GM12878 (cell line): ENCODE results near the gene RCOR1. TPM values are rescaled to one million over a fixed set of nuclear protein-coding genes. Genes with fewer than 3 reads are reported as not detected.

ENCODE experiments used
- ATAC-seq: fragments of 200-7000 bp; cut with Tn5 transposase; 3 replicates; pipeline ENCODE4 v1.9.1; 2020; ENCODE audit warnings: mild to moderate bottlenecking, moderate library complexity
- BruUV-seq: library from RNA; stranded (reverse); fragments of 400-500 nt; replicated peaks from 2 replicates; lab custom pipeline; 2021; lab: Mats Ljungman, UMichigan
- CTCF ChIA-PET: fragments of 300-600 bp; sonication (Branson Sonifier 250); formaldehyde crosslinking; extraction: SDS; loops from one replicate; lab custom pipeline; 2021; ENCODE audit warnings: inconsistent platforms; lab: Yijun Ruan, JAX
- POLR2A ChIA-PET: fragments of 350-600 bp; formaldehyde crosslinking; extraction: SDS; loops from one replicate; lab custom pipeline; 2021; ENCODE audit warnings: inconsistent platforms; lab: Charles Lee
- RAD21 ChIA-PET: fragments of 300-600 bp; sonication (Branson Sonifier 250); formaldehyde crosslinking; loops from one replicate; lab custom pipeline; 2023; ENCODE audit warnings: antibody characterized with exemption; ENCODE audit not compliant: unreplicated experiment; lab: Charles Lee
- SMC1A ChIA-PET: fragments of 300-600 bp; sonication (Branson Sonifier 250); formaldehyde crosslinking; loops from one replicate; lab custom pipeline; 2023; ENCODE audit not compliant: unreplicated experiment, uncharacterized antibody; lab: Charles Lee
- DNase-seq: peaks from one replicate; pipeline ENCODE4 v3.0.0-alpha.2; 2011; ENCODE audit warnings: low read depth, low spot score
- FAIRE-seq: peaks from 3 replicates; lab custom pipeline; 2011; peaks lifted over from hg19 to GRCh38; lab: Jason Lieb, UNC
- H2AFZ ChIP-seq: 2 replicates; pipeline ENCODE4 v1.6.0; 2011; ENCODE audit warnings: low read depth, low read length, control low read depth; ENCODE audit not compliant: control insufficient read depth
- H3K27ac ChIP-seq: 2 replicates; pipeline ENCODE4 v1.5.1; 2011; ENCODE audit warnings: control low read depth; ENCODE audit not compliant: control insufficient read depth, insufficient read depth
- H3K27me3 ChIP-seq, 2 experiments: replicated peaks in 1 of 2; 2 replicates each; pipeline versions ENCODE4 v1.6.0 to v1.6.1; 2011; ENCODE audit warnings: low read length in 1 of 2; ENCODE audit not compliant: control insufficient read depth in 2 of 2, insufficient read depth in 2 of 2
- H3K36me3 ChIP-seq, 2 experiments: 2 replicates each; pipeline ENCODE4 v1.5.1; 2011; ENCODE audit warnings: low read length in 1 of 2; ENCODE audit not compliant: control insufficient read depth in 2 of 2, insufficient read depth in 2 of 2
- H3K4me1 ChIP-seq: 2 replicates; pipeline ENCODE4 v1.6.1; 2011; ENCODE audit warnings: mild to moderate bottlenecking, low read length, moderate library complexity, mixed read lengths; ENCODE audit not compliant: control insufficient read depth, insufficient read depth
- H3K4me2 ChIP-seq: 2 replicates; pipeline ENCODE4 v1.6.0; 2011; ENCODE audit warnings: control low read depth; ENCODE audit not compliant: control insufficient read depth, insufficient read depth
- H3K4me3 ChIP-seq: fragments of 200-600 bp; sonication (generic); 2 replicates; pipeline ENCODE4 v1.5.1; 2016
- H3K79me2 ChIP-seq: 2 replicates; pipeline ENCODE4 v1.6.0; 2011; ENCODE audit warnings: low read length; ENCODE audit not compliant: control insufficient read depth, insufficient read depth
- H3K9ac ChIP-seq: 2 replicates; pipeline ENCODE4 v1.8.0; 2011; ENCODE audit warnings: low read length, control low read depth, mixed read lengths; ENCODE audit not compliant: control insufficient read depth, insufficient read depth
- H3K9me3 ChIP-seq: replicated peaks from 3 replicates; pipeline ENCODE4 v1.5.1; 2011; ENCODE audit warnings: mild to moderate bottlenecking, low read length; ENCODE audit not compliant: control insufficient read depth, insufficient read depth
- H4K20me1 ChIP-seq: 2 replicates; pipeline ENCODE4 v1.6.0; 2011; ENCODE audit not compliant: control insufficient read depth, insufficient read depth
- BHLHE40 ChIP-seq, 2 experiments: fragments of 450-650 bp in 1 of 2; IDR thresholded peaks; 2 replicates each; pipeline ENCODE4 v1.6.1; 2011 to 2017; ENCODE audit warnings: low read depth in 2 of 2, borderline replicate concordance in 1 of 2, improper control_type of control experiment in 1 of 2, low read length in 1 of 2, mild to moderate bottlenecking in 1 of 2
- CHD2 ChIP-seq: IDR thresholded peaks from 2 replicates; pipeline ENCODE4 v1.6.1; 2011; ENCODE audit warnings: low read depth, low read length, improper control_type of control experiment, borderline replicate concordance
- IKZF1 ChIP-seq: fragments of 450-650 bp; conservative IDR thresholded peaks from 2 replicates; pipeline ENCODE4 v1.6.1; 2017; ENCODE audit warnings: antibody characterized with exemption, mild to moderate bottlenecking
- IKZF2 ChIP-seq, 2 experiments: fragments of 450-650 bp; IDR thresholded peaks; 2 replicates each; pipeline ENCODE4 v1.6.1; 2017; ENCODE audit warnings: mild to moderate bottlenecking in 2 of 2, moderate library complexity in 2 of 2
- LARP7 ChIP-seq: fragments of 450-650 bp; IDR thresholded peaks from 2 replicates; pipeline ENCODE4 v1.6.1; 2017; ENCODE audit warnings: mild to moderate bottlenecking
- MXI1 ChIP-seq: fragments of 150-350 bp; IDR thresholded peaks from 2 replicates; pipeline ENCODE4 v1.6.1; 2011; ENCODE audit warnings: low read depth, mild to moderate bottlenecking, inconsistent platforms, low read length, improper control_type of control experiment
- RFX5 ChIP-seq: IDR thresholded peaks from 2 replicates; pipeline ENCODE4 v1.6.1; 2011; ENCODE audit warnings: low read depth, low read length, improper control_type of control experiment
- SIN3A ChIP-seq: IDR thresholded peaks from 2 replicates; pipeline ENCODE4 v1.6.1; 2012; ENCODE audit warnings: low read depth, low read length, improper control_type of control experiment
- SREBF1 ChIP-seq: IDR thresholded peaks from 2 replicates; pipeline ENCODE4 v1.6.1; 2012; ENCODE audit warnings: mild to moderate bottlenecking, low read length
- ZBTB11 ChIP-seq: fragments of 450-650 bp; formaldehyde crosslinking; IDR thresholded peaks from 2 replicates; pipeline ENCODE4 v1.5.0; 2022; ENCODE audit warnings: mild to moderate bottlenecking, missing genetic modification characterization
- ZZZ3 ChIP-seq: IDR thresholded peaks from 2 replicates; pipeline ENCODE4 v1.6.1; 2011; ENCODE audit warnings: low read depth; ENCODE audit not compliant: control insufficient read depth, insufficient read length
- WGBS: methylation state at CpG from one replicate; pipeline ENCODE4 v1.1.6; 2016; ENCODE audit warnings: low lambda C conversion rate; ENCODE audit not compliant: insufficient replicate concordance, insufficient coverage; ENCODE audit errors: missing lambda C conversion rate; 5-methylcytosine and 5-hydroxymethylcytosine counted together
- in situ Hi-C: fragments of 300-500 bp; cut with MboI; formaldehyde crosslinking; loops from 9 replicates; pipeline ENCODE4 v1.14.3; 2018; ENCODE audit warnings: mixed read lengths
- intact Hi-C: fragments of 100-400 bp; cut with micrococcal nuclease; formaldehyde crosslinking; loops from one replicate; pipeline ENCODE4 v1.14.2; 2022; ENCODE audit not compliant: unreplicated experiment
- polyA plus RNA-seq, 11 experiments: library from polyadenylated mRNA; depleted of rRNA in 4 of 11; unstranded in 6 of 11; stranded (reverse) in 5 of 11; fragments of >200 nt; fragmentation: Nextera tagmentation in 4 of 11; fragmentation: Illumina TruSeq in 1 of 11; extraction: Ambion mirVana in 4 of 11; extraction: Trizol in 1 of 11; gene quantifications; 1 replicate in 1 of 11; 2 replicates in 10 of 11; pipeline versions ENCODE4 v1.2.1 to v1.2.3, GENCODE V29; 2011 to 2016; ENCODE audit warnings: inconsistent platforms in 2 of 11, missing spikeins in 2 of 11, low read depth in 1 of 11
- total RNA-seq, 4 experiments: library from RNA; depleted of rRNA in 3 of 4; stranded (reverse); fragments of >200 nt in 3 of 4; fragmentation: Illumina TruSeq in 1 of 4; extraction: Trizol in 1 of 4; gene quantifications; 2 replicates each; pipeline versions ENCODE4 v1.2.1 to v1.2.3, GENCODE V29; 2013 to 2021
- TF ChIP-seq, protein P1 (sequence below): fragments of 450-650 bp; formaldehyde crosslinking; IDR thresholded peaks from 2 replicates; pipeline ENCODE4 v1.4.0; 2022; ENCODE audit warnings: mild to moderate bottlenecking, moderate library complexity
- TF ChIP-seq, protein P2 (sequence below): fragments of 450-650 bp; IDR thresholded peaks from 2 replicates; pipeline ENCODE4 v1.6.1; 2016; ENCODE audit warnings: mild to moderate bottlenecking

RCOR1 gene
- total and polyA plus RNA-seq, 10 of the 15 experiments (the other 5 are each of a cell fraction or from before 2014, with no cell fraction given), result 1.6 to 12.2 (median 4.4) TPM

- DNase-seq (no peak), ATAC-seq (peak; percentile 45), FAIRE-seq (no peak)
- Histone ChIP-seq H2AFZ (no peak overlapping the region), H3K27me3 (no peaks in the 10 kb centered on the region), H3K9me3 (peaks cover 3% of the 10 kb centered on the region; the same call in 2 of the 3 replicates), H3K9ac (no peak overlapping the region), H4K20me1 (no peaks in the 10 kb centered on the region), H3K27ac (peak overlapping the region; percentile 29; the same call in 1 of the 2 replicates), H3K4me1 (peaks cover 42% of the 10 kb centered on the region), H3K36me3 (no peaks in the 10 kb centered on the region), H3K79me2 (no peaks in the 10 kb centered on the region), H3K4me3 (no peak overlapping the region), H3K4me2 (no peak overlapping the region)
- in situ Hi-C loops (no loop called here), intact Hi-C loops (loop anchor here (5.0 kb wide), 1 partner anchor 153 kb away; no protein-coding TSS in a partner anchor)
- CTCF ChIA-PET, result interaction anchor here (0.8 to 4.1 kb wide), 8 partner anchors 13 to 166 kb away, joined by 3 to 47 read pairs (median 4); no protein-coding TSS in a partner anchor
- TF ChIP-seq, protein P1, sequence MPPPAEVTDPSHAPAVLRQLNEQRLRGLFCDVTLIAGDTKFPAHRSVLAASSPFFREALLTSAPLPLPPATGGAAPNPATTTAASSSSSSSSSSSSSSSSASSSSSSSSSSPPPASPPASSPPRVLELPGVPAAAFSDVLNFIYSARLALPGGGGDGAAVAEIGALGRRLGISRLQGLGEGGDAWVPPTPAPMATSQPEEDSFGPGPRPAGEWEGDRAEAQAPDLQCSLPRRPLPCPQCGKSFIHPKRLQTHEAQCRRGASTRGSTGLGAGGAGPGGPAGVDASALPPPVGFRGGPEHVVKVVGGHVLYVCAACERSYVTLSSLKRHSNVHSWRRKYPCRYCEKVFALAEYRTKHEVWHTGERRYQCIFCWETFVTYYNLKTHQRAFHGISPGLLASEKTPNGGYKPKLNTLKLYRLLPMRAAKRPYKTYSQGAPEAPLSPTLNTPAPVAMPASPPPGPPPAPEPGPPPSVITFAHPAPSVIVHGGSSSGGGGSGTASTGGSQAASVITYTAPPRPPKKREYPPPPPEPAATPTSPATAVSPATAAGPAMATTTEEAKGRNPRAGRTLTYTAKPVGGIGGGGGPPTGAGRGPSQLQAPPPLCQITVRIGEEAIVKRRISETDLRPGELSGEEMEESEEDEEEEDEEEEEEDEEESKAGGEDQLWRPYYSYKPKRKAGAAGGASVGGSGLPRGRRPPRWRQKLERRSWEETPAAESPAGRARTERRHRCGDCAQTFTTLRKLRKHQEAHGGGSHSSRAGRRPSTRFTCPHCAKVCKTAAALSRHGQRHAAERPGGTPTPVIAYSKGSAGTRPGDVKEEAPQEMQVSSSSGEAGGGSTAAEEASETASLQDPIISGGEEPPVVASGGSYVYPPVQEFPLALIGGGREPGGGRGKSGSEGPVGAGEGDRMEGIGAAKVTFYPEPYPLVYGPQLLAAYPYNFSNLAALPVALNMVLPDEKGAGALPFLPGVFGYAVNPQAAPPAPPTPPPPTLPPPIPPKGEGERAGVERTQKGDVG (CRISPR knock-in tag), result no peak
- TF ChIP-seq SREBF1 (no peak), BHLHE40 (IDR thresholded peaks at IDR 0.05; ENCODE audit: borderline replicate concordance in 1 of 2, low read depth in 2 of 2, low read length in 1 of 2) (peak; percentile 80 to 88), SIN3A (no peak), CHD2 (no peak), ZZZ3 (no peak), IKZF2 (IDR thresholded peaks at IDR 0.05) (peak; percentile 38 to 39; a peak in 1 of 4 replicates), RFX5 (no peak), IKZF1 (peak; percentile 53), ZBTB11 (CRISPR knock-in tag) (no peak), LARP7 (peak; percentile 31; the same call in 1 of the 2 replicates), MXI1 (no peak)
- TF ChIP-seq, protein P2, sequence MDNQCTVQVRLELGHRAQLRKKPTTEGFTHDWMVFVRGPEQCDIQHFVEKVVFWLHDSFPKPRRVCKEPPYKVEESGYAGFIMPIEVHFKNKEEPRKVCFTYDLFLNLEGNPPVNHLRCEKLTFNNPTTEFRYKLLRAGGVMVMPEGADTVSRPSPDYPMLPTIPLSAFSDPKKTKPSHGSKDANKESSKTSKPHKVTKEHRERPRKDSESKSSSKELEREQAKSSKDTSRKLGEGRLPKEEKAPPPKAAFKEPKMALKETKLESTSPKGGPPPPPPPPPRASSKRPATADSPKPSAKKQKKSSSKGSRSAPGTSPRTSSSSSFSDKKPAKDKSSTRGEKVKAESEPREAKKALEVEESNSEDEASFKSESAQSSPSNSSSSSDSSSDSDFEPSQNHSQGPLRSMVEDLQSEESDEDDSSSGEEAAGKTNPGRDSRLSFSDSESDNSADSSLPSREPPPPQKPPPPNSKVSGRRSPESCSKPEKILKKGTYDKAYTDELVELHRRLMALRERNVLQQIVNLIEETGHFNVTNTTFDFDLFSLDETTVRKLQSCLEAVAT, result peak; percentile 28; the same call in 1 of the 2 replicates
- no TSS peak for BruUV-seq
- POLR2A ChIA-PET, result interaction anchor here (1.0 to 1.5 kb wide), 3 partner anchors 10 to 58 kb away, joined by 3 to 5 read pairs (median 4); no protein-coding TSS in a partner anchor
- RAD21 ChIA-PET, result interaction anchor here (1.1 to 3.6 kb wide), 3 partner anchors 24 to 66 kb away, joined by 4 to 42 read pairs (median 5); no protein-coding TSS in a partner anchor
- WGBS, result 94% methylated on average over 17 of the region's 21 CpGs
- SMC1A ChIA-PET, result interaction anchor here (0.9 to 2.3 kb wide), 10 partner anchors 11 to 66 kb away, joined by 3 to 29 read pairs (median 4); no protein-coding TSS in a partner anchor
Observed at GRCh38 chr14:102760496-102761193, 168.2 kb downstream of the RCOR1 start.
